Suprapubic skin (tissue), 3 donors: ENCODE data around the gene TBC1D1.

Source experiments
- CTCF ChIP-seq, 2 donors: fragments of 200-600 bp in 1 of 2; fragments of 450-650 bp in 1 of 2; sonication (generic) in 1 of 2; IDR thresholded peaks; one replicate each; pipeline ENCODE4 v1.5.1; 2016 to 2019; ENCODE audit warnings: antibody characterized with exemption in 2 of 2, mild to moderate bottlenecking in 1 of 2, moderate library complexity in 1 of 2
- POLR2AphosphoS5 ChIP-seq, 3 donors: sonication (generic); formaldehyde crosslinking; IDR thresholded peaks; one replicate each; pipeline ENCODE4 v1.6.1; 2017; ENCODE audit warnings: antibody characterized with exemption in 3 of 3

GRCh38 chr4:37989398-37990260, 98.7 kb downstream of the TBC1D1 start:
- TF ChIP-seq CTCF (IDR thresholded peaks at IDR 0.05) = no peak
- TF ChIP-seq POLR2AphosphoS5 (IDR thresholded peaks at IDR 0.05) = no peak
